Measurements from ENCODE around the gene FCHSD2.
"Not testable (repeated sequence)": the region's sequence is repeated elsewhere in the genome, so short reads cannot be mapped to it uniquely, and the experiment has no call there.

DNA sequence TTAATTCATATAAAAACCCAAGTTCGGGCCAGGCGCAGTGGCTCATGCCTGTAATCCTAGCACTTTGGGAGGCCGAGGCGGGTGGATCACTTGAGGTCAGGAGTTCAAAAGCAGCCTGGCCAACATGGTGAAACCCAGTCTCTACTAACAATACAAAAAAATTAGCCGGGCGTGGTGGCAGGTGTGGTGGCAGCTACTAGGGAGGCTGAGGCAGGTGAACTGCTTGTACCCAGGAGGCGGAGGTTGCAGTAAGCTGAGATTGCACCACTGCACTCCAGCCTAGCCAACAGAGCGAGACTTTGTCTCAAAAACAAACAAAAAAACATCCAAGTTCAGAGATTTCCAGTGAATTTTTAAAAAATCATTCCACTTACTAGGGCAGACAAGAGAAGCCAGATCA lies 5.4 kb downstream of the FCHSD2 start:
- TF ChIP-seq, protein P1, sequence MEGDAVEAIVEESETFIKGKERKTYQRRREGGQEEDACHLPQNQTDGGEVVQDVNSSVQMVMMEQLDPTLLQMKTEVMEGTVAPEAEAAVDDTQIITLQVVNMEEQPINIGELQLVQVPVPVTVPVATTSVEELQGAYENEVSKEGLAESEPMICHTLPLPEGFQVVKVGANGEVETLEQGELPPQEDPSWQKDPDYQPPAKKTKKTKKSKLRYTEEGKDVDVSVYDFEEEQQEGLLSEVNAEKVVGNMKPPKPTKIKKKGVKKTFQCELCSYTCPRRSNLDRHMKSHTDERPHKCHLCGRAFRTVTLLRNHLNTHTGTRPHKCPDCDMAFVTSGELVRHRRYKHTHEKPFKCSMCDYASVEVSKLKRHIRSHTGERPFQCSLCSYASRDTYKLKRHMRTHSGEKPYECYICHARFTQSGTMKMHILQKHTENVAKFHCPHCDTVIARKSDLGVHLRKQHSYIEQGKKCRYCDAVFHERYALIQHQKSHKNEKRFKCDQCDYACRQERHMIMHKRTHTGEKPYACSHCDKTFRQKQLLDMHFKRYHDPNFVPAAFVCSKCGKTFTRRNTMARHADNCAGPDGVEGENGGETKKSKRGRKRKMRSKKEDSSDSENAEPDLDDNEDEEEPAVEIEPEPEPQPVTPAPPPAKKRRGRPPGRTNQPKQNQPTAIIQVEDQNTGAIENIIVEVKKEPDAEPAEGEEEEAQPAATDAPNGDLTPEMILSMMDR (conservative IDR thresholded peaks at IDR 0.05; ENCODE audit: low read depth, low read length): not testable (repeated sequence)
- TF ChIP-seq EZH2 (IDR thresholded peaks at IDR 0.05; ENCODE audit: low read length, unreplicated experiment); EZH2phosphoT487 (IDR thresholded peaks at IDR 0.05; ENCODE audit: borderline replicate concordance, low read length): not testable (repeated sequence)
